Measurements from ENCODE around the gene PIK3R6. TPM values are rescaled to one million over a fixed set of nuclear protein-coding genes. Genes with fewer than 3 reads are reported as not detected.

The PIK3R6 gene
- polyA plus RNA-seq, 4 donors, result 1.1 to 1.8 (median 1.5) TPM

- DNase-seq (ENCODE audit: low read depth in 4 of 4, low spot score in 2 of 4), result no peak
Measured at GRCh38 chr17:8875957-8876356, 8.5 kb upstream of the PIK3R6 start.

- no peak for DNase-seq (ENCODE audit: low read depth in 4 of 4, low spot score in 2 of 4)
Measured at GRCh38 chr17:8875436-8875835, 8.0 kb upstream of the PIK3R6 start.

- no peak for DNase-seq (ENCODE audit: low read depth in 4 of 4, low spot score in 2 of 4)
Measured at GRCh38 chr17:8873801-8874715, 6.6 kb upstream of the PIK3R6 start.

- no peak for DNase-seq (ENCODE audit: low read depth in 4 of 4, low spot score in 2 of 4)
Measured at GRCh38 chr17:8872705-8873435, 5.4 kb upstream of the PIK3R6 start.

- no peak for DNase-seq (ENCODE audit: low read depth in 4 of 4, low spot score in 2 of 4)
Measured at GRCh38 chr17:8872036-8872704, 4.7 kb upstream of the PIK3R6 start.

GRCh38 chr17:8871081-8871581, 3.7 kb upstream of the PIK3R6 start:
- DNase-seq (ENCODE audit: low read depth in 4 of 4, low spot score in 2 of 4), result no peak

- DNase-seq (ENCODE audit: low read depth in 4 of 4, low spot score in 2 of 4), result no peak
Measured at GRCh38 chr17:8870406-8871040, 3.0 kb upstream of the PIK3R6 start.

- no peak for DNase-seq (ENCODE audit: low read depth in 4 of 4, low spot score in 2 of 4)
Measured at GRCh38 chr17:8869114-8869815, 1.8 kb upstream of the PIK3R6 start.

GRCh38 chr17:8868529-8868951, 1.1 kb upstream of the PIK3R6 start:
- no peak for DNase-seq (ENCODE audit: low read depth in 4 of 4, low spot score in 2 of 4)

GRCh38 chr17:8868092-8868491, 618 bp upstream of the PIK3R6 start:
- no peak for DNase-seq (ENCODE audit: low read depth in 4 of 4, low spot score in 2 of 4)

GRCh38 chr17:8865811-8866210, 1.7 kb downstream of the PIK3R6 start:
- no peak for DNase-seq (ENCODE audit: low read depth in 4 of 4, low spot score in 2 of 4)

GRCh38 chr17:8865385-8865784, 2.1 kb downstream of the PIK3R6 start:
- no peak for DNase-seq (ENCODE audit: low read depth in 4 of 4, low spot score in 2 of 4)

GRCh38 chr17:8862213-8863056, 5.0 kb downstream of the PIK3R6 start:
- no peak for DNase-seq (ENCODE audit: low read depth in 4 of 4, low spot score in 2 of 4)

- DNase-seq (ENCODE audit: low read depth in 4 of 4, low spot score in 2 of 4), result no peak
Measured at GRCh38 chr17:8861495-8862181, 5.8 kb downstream of the PIK3R6 start.

- DNase-seq (ENCODE audit: low read depth in 4 of 4, low spot score in 2 of 4), result no peak
Measured at GRCh38 chr17:8859804-8860430, 7.6 kb downstream of the PIK3R6 start.

- no peak for DNase-seq (ENCODE audit: low read depth in 4 of 4, low spot score in 2 of 4)
Measured at GRCh38 chr17:8859027-8859803, 8.3 kb downstream of the PIK3R6 start.

- DNase-seq (ENCODE audit: low read depth in 4 of 4, low spot score in 2 of 4), result no peak
Measured at GRCh38 chr17:8857919-8858318, 9.6 kb downstream of the PIK3R6 start.

Measured in left renal cortex interstitium (tissue), 4 donors.